ENCODE data around the gene KLK2. TPM values are rescaled to one million over a fixed set of nuclear protein-coding genes. Genes with fewer than 3 reads are reported as not detected.
"Not testable (repeated sequence)": the region's sequence is repeated elsewhere in the genome, so short reads cannot be mapped to it uniquely, and the experiment has no call there.

Gene KLK2
- polyA plus RNA-seq, 1 donor (not counting 4 experiments of a cell fraction or from before 2014, with no cell fraction given), result 0.07 TPM

- H2AFZ ChIP-seq (ENCODE audit: control insufficient read depth, low read length), result no peak overlapping the region
- no peaks in the 10 kb centered on the region for H3K79me2 ChIP-seq (ENCODE audit: control insufficient read depth, insufficient read depth, low read length)
- DNase-seq (ENCODE audit: low read depth, low spot score), result no peak
- H4K20me1 ChIP-seq (ENCODE audit: control insufficient read depth, extremely low read depth, insufficient read depth, low read length), result no peaks in the 10 kb centered on the region
- peaks cover 9% of the 10 kb centered on the region for H3K4me1 ChIP-seq (ENCODE audit: control insufficient read depth, extremely low read depth, insufficient read depth, low read length)
- no peak overlapping the region for H3K27ac ChIP-seq (ENCODE audit: control insufficient read depth, insufficient read depth, low read length)
- FAIRE-seq, result no peak
- no peaks in the 10 kb centered on the region for H3K9me1 ChIP-seq (ENCODE audit: control insufficient read depth, extremely low read depth, insufficient read depth, low read length)
- no peaks in the 10 kb centered on the region for H3K27me3 ChIP-seq (ENCODE audit: control insufficient read depth, extremely low read depth, insufficient read depth, low read length)
- TF ChIP-seq EZH2 (IDR thresholded peaks at IDR 0.05; ENCODE audit: low read length) (no peak), CTCF (optimal IDR thresholded peaks at IDR 0.05 in 1 of 3, IDR thresholded peaks at IDR 0.05 in 1 of 3, conservative IDR thresholded peaks at IDR 0.05 in 1 of 3; ENCODE audit: extremely low read depth in 1 of 3, insufficient read depth in 2 of 3, low read length in 3 of 3) (no peak)
- dilution Hi-C loops (cut with MboI; ENCODE audit: extremely low pct_ligation_motif_present, low sequenced_read_pairs), result no loop called here
- no peak overlapping the region for H3K4me2 ChIP-seq (ENCODE audit: control insufficient read depth, extremely low read depth, insufficient read depth, low read depth, low read length)
- no peaks in the 10 kb centered on the region for H3K9me3 ChIP-seq (ENCODE audit: control insufficient read depth, low read depth, low read length)
- H3K9ac ChIP-seq (ENCODE audit: control insufficient read depth, extremely low read depth, insufficient read depth, low read length), result no peak overlapping the region
- no peak overlapping the region for H3K4me3 ChIP-seq (ENCODE audit: control insufficient read depth in 2 of 3, extremely low read depth in 1 of 3, insufficient read depth in 2 of 3, low read depth in 1 of 3, low read length in 3 of 3)
- H3K36me3 ChIP-seq (ENCODE audit: control insufficient read depth in 2 of 2, extremely low read depth in 1 of 2, insufficient read depth in 2 of 2, low read length in 2 of 2), result no peaks in the 10 kb centered on the region
Measured at GRCh38 chr19:50894478-50895356, 21.5 kb downstream of the KLK2 start.

GRCh38 chr19:50896089-50896590 is 22.9 kb downstream of the KLK2 start:
- dilution Hi-C loops (cut with MboI; ENCODE audit: extremely low pct_ligation_motif_present, low sequenced_read_pairs), result not testable (repeated sequence)

More at GRCh38 chr19:50896089-50896590, 22.9 kb downstream of the KLK2 start:
- H3K27me3 ChIP-seq (ENCODE audit: control insufficient read depth, extremely low read depth, insufficient read depth, low read length); H3K9ac ChIP-seq (ENCODE audit: control insufficient read depth, extremely low read depth, insufficient read depth, low read length); H3K9me1 ChIP-seq (ENCODE audit: control insufficient read depth, extremely low read depth, insufficient read depth, low read length); H3K4me1 ChIP-seq (ENCODE audit: control insufficient read depth, extremely low read depth, insufficient read depth, low read length); H3K36me3 ChIP-seq (ENCODE audit: control insufficient read depth in 2 of 2, extremely low read depth in 1 of 2, insufficient read depth in 2 of 2, low read length in 2 of 2); H3K4me3 ChIP-seq (ENCODE audit: control insufficient read depth in 2 of 3, extremely low read depth in 1 of 3, insufficient read depth in 2 of 3, low read depth in 1 of 3, low read length in 3 of 3); H3K79me2 ChIP-seq (ENCODE audit: control insufficient read depth, insufficient read depth, low read length); H4K20me1 ChIP-seq (ENCODE audit: control insufficient read depth, extremely low read depth, insufficient read depth, low read length); H2AFZ ChIP-seq (ENCODE audit: control insufficient read depth, low read length); H3K4me2 ChIP-seq (ENCODE audit: control insufficient read depth, extremely low read depth, insufficient read depth, low read depth, low read length); FAIRE-seq; H3K27ac ChIP-seq (ENCODE audit: control insufficient read depth, insufficient read depth, low read length); H3K9me3 ChIP-seq (ENCODE audit: control insufficient read depth, low read depth, low read length); DNase-seq (ENCODE audit: low read depth, low spot score): not testable (repeated sequence)

Data from keratinocyte (primary cell).